ENCODE measurements around the gene PDE6B.
"Not testable (repeated sequence)": the region's sequence is repeated elsewhere in the genome, so short reads cannot be mapped to it uniquely, and the experiment has no call there.

- not testable (repeated sequence) for TF ChIP-seq POLR2A (IDR thresholded peaks at IDR 0.05; ENCODE audit: low read length); GATA1 (IDR thresholded peaks at IDR 0.05; ENCODE audit: low read depth, low read length)
These were observed 80.8 kb downstream of the PDE6B start for GRCh38 chr4:706083-706633.

Measured in erythroblast (primary cell).